Ectodermal cell (in vitro differentiated cells): ENCODE results near the gene SIK3.

Source experiments
- H3K27ac ChIP-seq: 2 replicates; pipeline ENCODE4 v1.7.0; 2013; ENCODE audit warnings: mild to moderate bottlenecking, low read depth, low read length; ENCODE audit not compliant: insufficient read depth, poor library complexity, severe bottlenecking
- H3K27me3 ChIP-seq: 2 replicates; pipeline ENCODE4 v1.7.0; 2013; ENCODE audit warnings: mild to moderate bottlenecking, low read length; ENCODE audit not compliant: insufficient read depth, control insufficient read depth, poor library complexity, severe bottlenecking
- H3K36me3 ChIP-seq: one replicate; pipeline ENCODE4 v1.7.0; 2013; ENCODE audit warnings: low read length; ENCODE audit not compliant: control insufficient read depth, insufficient read depth
- H3K4me1 ChIP-seq: one replicate; pipeline ENCODE4 v1.7.0; 2013; ENCODE audit warnings: low read length; ENCODE audit not compliant: control insufficient read depth, insufficient read depth
- H3K4me3 ChIP-seq: 2 replicates; pipeline ENCODE4 v1.7.0; 2013; ENCODE audit warnings: low read depth, low read length, control low read depth; ENCODE audit not compliant: insufficient read depth
- H3K9me3 ChIP-seq: 2 replicates; pipeline ENCODE4 v1.7.0; 2013; ENCODE audit warnings: mild to moderate bottlenecking, low read length, moderate library complexity; ENCODE audit not compliant: control insufficient read depth
- WGBS, 2 experiments: methylation state at CpG; one replicate each; pipeline ENCODE4 v1.1.7; 2013; ENCODE audit warnings: missing lambda C conversion rate in 2 of 2; 5-methylcytosine and 5-hydroxymethylcytosine counted together

SIK3 gene

GRCh38 chr11:116862185-116862584 is 236.0 kb downstream of the SIK3 start:
- H3K36me3 ChIP-seq = peaks cover 43% of the 10 kb centered on the region
- H3K27ac ChIP-seq = no peak overlapping the region
- H3K9me3 ChIP-seq = no peaks in the 10 kb centered on the region
- WGBS, 2 experiments = 95 to 100% methylated on average over 3 of the region's 3 CpGs
- H3K27me3 ChIP-seq = no peaks in the 10 kb centered on the region
- H3K4me1 ChIP-seq = no peaks in the 10 kb centered on the region
- no peak overlapping the region for H3K4me3 ChIP-seq

DNA sequence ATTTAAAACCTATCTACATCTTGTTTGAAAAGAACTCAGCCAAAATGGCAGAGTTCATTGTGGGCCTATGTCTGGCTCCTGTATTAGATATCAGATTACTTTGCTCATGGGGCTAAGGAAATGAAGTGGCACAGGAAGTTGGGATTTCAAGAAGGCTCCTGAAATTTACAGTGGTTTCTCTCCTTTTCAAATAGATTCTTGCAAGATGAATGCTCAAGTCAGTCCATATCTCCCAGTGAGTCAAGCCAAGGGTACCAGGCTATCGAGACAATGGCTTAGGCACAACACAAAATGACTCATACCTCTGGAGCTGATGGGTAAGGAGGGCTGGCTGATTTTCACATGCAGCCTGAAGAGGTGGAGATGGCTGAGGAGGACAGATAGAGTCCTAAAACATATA is 236.7 kb downstream of the SIK3 start:
- no peaks in the 10 kb centered on the region for H3K27me3 ChIP-seq
- no peaks in the 10 kb centered on the region for H3K4me1 ChIP-seq
- no peaks in the 10 kb centered on the region for H3K9me3 ChIP-seq
- H3K36me3 ChIP-seq = peaks cover 40% of the 10 kb centered on the region
- H3K27ac ChIP-seq = no peak overlapping the region
- 87 to 100% methylated on average over 1 of the region's 1 CpG for WGBS, 2 experiments
- H3K4me3 ChIP-seq = no peak overlapping the region

DNA sequence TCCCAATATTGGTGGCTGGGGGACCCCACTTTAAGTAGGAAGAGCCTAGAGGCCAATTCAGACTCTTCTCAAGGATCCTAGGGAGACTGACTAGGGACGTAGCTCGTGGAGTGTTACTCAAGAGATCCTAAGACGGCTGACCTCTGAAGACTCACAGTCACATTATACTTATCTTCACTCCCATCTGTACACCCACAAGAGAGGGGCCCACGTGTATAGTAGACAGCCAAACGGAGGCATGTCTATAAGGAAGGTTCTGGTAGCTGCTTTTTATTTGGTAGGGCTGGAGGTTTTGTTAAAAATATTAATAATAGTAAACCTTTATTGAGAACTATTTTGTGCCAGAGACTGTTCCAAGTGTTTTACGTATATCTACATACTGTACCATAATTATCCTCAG is 237.9 kb downstream of the SIK3 start:
- no peaks in the 10 kb centered on the region for H3K9me3 ChIP-seq
- WGBS, 2 experiments = 87 to 98% methylated on average over 3 to 4 of the region's 6 CpGs
- H3K27me3 ChIP-seq = no peaks in the 10 kb centered on the region
- no peak overlapping the region for H3K27ac ChIP-seq
- H3K4me3 ChIP-seq = no peak overlapping the region
- H3K36me3 ChIP-seq = peaks cover 34% of the 10 kb centered on the region
- no peaks in the 10 kb centered on the region for H3K4me1 ChIP-seq

DNA sequence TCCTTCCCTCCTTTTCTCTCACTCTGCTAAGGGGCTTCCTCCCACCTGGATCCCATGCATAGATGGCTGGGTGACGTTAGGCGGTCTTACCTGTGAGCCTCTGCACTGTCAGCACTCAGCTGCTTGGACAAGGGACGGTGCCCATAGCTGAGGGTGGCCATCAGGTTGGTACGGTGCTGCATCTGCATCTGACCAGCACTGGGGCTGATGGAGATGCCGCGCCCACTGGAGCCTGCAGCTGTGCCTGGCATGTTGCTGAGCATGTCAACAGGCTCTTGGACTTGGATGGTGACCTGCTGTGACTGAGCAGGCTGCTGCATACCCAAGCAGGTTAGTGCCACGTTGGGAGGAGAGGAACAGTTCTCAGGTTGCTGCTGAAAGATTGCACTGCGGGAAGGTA is 239.1 kb downstream of the SIK3 start:
- Histone ChIP-seq H3K27ac (no peak overlapping the region), H3K9me3 (no peaks in the 10 kb centered on the region), H3K36me3 (peaks cover 36% of the 10 kb centered on the region), H3K4me1 (no peaks in the 10 kb centered on the region), H3K27me3 (no peaks in the 10 kb centered on the region), H3K4me3 (no peak overlapping the region)
- 95% methylated on average over 8 of the region's 8 CpGs for WGBS, 2 experiments

- Histone ChIP-seq H3K27ac (no peak overlapping the region), H3K36me3 (peaks cover 39% of the 10 kb centered on the region), H3K27me3 (no peaks in the 10 kb centered on the region), H3K4me1 (no peaks in the 10 kb centered on the region), H3K9me3 (no peaks in the 10 kb centered on the region), H3K4me3 (no peak overlapping the region)
- 94% methylated on average over 7 of the region's 7 CpGs for WGBS, 2 experiments
These were observed 240.3 kb downstream of the SIK3 start for GRCh38 chr11:116857936-116858335.

DNA sequence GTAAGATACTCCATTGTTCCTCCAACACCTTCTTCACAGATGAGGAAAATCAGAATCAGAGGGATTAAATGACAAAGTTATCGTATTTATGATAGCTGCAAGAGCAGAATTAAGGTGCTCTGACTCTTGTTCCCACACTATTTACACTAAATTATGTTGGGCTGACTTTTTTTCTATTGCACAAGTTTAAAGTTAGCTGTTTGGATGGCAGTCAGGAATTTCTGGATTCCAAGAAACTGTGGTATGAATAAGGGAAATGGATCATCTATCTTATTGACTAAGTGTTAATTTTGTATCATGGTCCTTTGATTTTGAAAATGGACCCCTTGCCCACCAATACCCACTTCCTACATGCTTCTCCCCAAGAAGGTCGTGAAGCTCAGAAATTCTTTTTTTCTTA is 240.9 kb downstream of the SIK3 start:
- WGBS, 2 experiments = 90 to 92% methylated on average over 1 to 2 of the region's 2 CpGs
- peaks cover 39% of the 10 kb centered on the region for H3K36me3 ChIP-seq
- no peaks in the 10 kb centered on the region for H3K27me3 ChIP-seq
- no peak overlapping the region for H3K27ac ChIP-seq
- H3K4me1 ChIP-seq = no peaks in the 10 kb centered on the region
- H3K9me3 ChIP-seq = no peaks in the 10 kb centered on the region
- H3K4me3 ChIP-seq = no peak overlapping the region

DNA sequence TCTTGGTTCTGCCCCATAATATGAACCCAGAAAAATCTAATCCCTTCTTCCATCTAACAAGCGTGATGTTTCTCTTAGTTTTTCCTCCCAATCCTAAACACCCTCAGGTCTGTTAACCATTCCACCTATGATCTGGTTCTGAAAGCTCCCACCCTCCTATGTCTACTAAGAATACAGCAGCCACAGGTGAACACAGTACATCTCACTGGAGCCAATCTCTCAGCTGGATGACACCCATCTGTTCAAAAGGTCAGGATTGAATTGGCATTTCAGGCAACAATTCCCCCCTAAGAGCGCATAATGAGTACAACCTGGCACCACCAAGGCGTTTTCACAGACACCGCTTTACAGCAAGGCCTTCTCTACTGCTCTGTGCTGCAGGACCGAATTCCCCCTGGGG is 241.8 kb downstream of the SIK3 start:
- Histone ChIP-seq H3K9me3 (no peaks in the 10 kb centered on the region), H3K36me3 (peaks cover 31% of the 10 kb centered on the region), H3K4me3 (no peak overlapping the region), H3K4me1 (no peaks in the 10 kb centered on the region), H3K27ac (no peak overlapping the region), H3K27me3 (no peaks in the 10 kb centered on the region)
- WGBS, 2 experiments = 87 to 88% methylated on average over 5 of the region's 5 CpGs

- Histone ChIP-seq H3K4me1 (no peaks in the 10 kb centered on the region), H3K36me3 (peaks cover 25% of the 10 kb centered on the region), H3K9me3 (no peaks in the 10 kb centered on the region), H3K27me3 (no peaks in the 10 kb centered on the region), H3K4me3 (no peak overlapping the region), H3K27ac (no peak overlapping the region)
- 92 to 96% methylated on average over 6 to 7 of the region's 7 CpGs for WGBS, 2 experiments
These were observed 242.8 kb downstream of the SIK3 start for GRCh38 chr11:116855413-116855812.

GRCh38 chr11:116853461-116854073 is 244.7 kb downstream of the SIK3 start:
- Histone ChIP-seq H3K36me3 (peaks cover 19% of the 10 kb centered on the region), H3K4me3 (no peak overlapping the region), H3K27ac (no peak overlapping the region), H3K4me1 (no peaks in the 10 kb centered on the region), H3K27me3 (no peaks in the 10 kb centered on the region), H3K9me3 (no peaks in the 10 kb centered on the region)
- 93 to 94% methylated on average over 6 of the region's 6 CpGs for WGBS, 2 experiments

DNA sequence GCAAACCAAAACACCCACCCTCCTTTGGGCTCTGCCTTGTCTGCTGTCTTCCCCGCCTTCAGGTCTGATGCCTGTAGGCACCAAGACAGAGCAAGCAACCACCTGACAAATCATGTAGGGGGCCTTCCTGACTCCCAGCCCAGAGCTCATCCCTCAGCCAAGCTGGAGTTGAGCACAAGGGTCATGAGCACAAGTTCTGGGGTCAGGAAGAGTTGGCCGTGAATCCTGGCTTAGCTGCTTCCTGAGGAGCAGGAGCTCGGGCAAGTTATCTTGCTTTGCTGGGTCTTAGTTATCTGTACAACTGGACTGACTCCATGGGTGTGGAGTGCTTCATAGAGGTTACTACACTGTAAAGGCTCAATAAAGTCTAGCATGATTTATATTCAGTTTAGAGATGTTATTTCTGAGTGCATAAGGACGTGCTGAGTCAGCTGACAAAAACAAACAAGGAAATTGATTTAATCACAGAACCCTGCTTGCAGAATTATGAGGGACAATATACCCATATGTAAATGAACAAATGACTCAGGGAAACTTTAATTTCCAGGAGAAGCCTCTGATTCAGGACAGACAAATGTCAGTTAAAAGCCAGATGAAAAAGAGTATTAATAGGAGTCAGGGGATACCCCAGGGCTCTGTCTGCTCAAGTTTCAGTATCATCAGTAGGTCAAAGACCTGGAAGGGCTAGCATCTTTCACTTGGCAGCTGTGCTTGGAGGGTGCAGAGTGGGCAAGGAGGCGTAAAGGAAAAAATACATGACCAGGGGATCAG is 245.8 kb downstream of the SIK3 start:
- H3K4me1 ChIP-seq = no peaks in the 10 kb centered on the region
- 92 to 93% methylated on average over 5 of the region's 5 CpGs for WGBS, 2 experiments
- no peak overlapping the region for H3K27ac ChIP-seq
- H3K4me3 ChIP-seq = no peak overlapping the region
- no peaks in the 10 kb centered on the region for H3K27me3 ChIP-seq
- peaks cover 10% of the 10 kb centered on the region for H3K36me3 ChIP-seq
- no peaks in the 10 kb centered on the region for H3K9me3 ChIP-seq
